Prostate gland (tissue), 2 donors: ENCODE data around the gene SMAD9. TPM values are rescaled to one million over a fixed set of nuclear protein-coding genes. Genes with fewer than 3 reads are reported as not detected.

Experiments used
- DNase-seq: peaks from one replicate; pipeline ENCODE4 v3.0.0-alpha.2; 2019; ENCODE audit warnings: low spot score
- H3K27ac ChIP-seq, 2 donors: fragments of 200-600 bp; sonication (generic); 2 replicates each; pipeline ENCODE4 v1.5.1; 2017 to 2019
- H3K27me3 ChIP-seq: fragments of 200-600 bp; sonication (generic); replicated peaks from 2 replicates; pipeline ENCODE4 v1.5.1; 2019; ENCODE audit not compliant: insufficient read depth
- H3K36me3 ChIP-seq, 2 donors: fragments of 200-600 bp; sonication (generic); 1 replicate in 1 of 2; 2 replicates in 1 of 2; pipeline versions ENCODE4 v1.5.1 to v1.8.1; 2017 to 2019
- H3K4me1 ChIP-seq: fragments of 200-600 bp; sonication (generic); replicated peaks from 2 replicates; pipeline ENCODE4 v1.5.1; 2019
- H3K4me3 ChIP-seq, 2 donors: fragments of 200-600 bp; sonication (generic); 2 replicates each; pipeline ENCODE4 v1.5.1; 2017 to 2019
- H3K9me3 ChIP-seq: fragments of 200-600 bp; sonication (generic); 2 replicates; pipeline ENCODE4 v1.5.1; 2017
- POLR2A ChIP-seq: fragments of 450-650 bp; IDR thresholded peaks from one replicate; pipeline ENCODE4 v1.6.1; 2016; ENCODE audit warnings: antibody characterized with exemption, mild to moderate bottlenecking
- POLR2AphosphoS5 ChIP-seq: sonication (generic); formaldehyde crosslinking; IDR thresholded peaks from one replicate; pipeline ENCODE4 v1.6.1; 2017; ENCODE audit warnings: antibody characterized with exemption
- WGBS: methylation state at CpG from one replicate; pipeline ENCODE4 v1.1.5; 2018; 5-methylcytosine and 5-hydroxymethylcytosine counted together
- intact Hi-C: fragments of 100-400 bp; cut with DNase I; formaldehyde crosslinking; loops from one replicate; pipeline ENCODE4 v1.14.2; 2022
- total RNA-seq, 2 donors: library from RNA; depleted of rRNA; stranded (reverse); fragments of >200 nt; gene quantifications; one replicate each; pipeline ENCODE4 v1.1.0, GENCODE V29; 2016
- TF ChIP-seq, protein P1 (sequence below), 4 experiments: fragments of 200-600 bp in 2 of 4; fragments of 450-650 bp in 2 of 4; sonication (generic) in 2 of 4; IDR thresholded peaks; 1 replicate in 3 of 4; 2 replicates in 1 of 4; pipeline ENCODE4 v1.5.1; 2016 to 2019; ENCODE audit warnings: antibody characterized with exemption in 4 of 4, mild to moderate bottlenecking in 2 of 4, moderate library complexity in 2 of 4

Gene SMAD9
- total RNA-seq, 2 donors from 2014 or later, result 25.1 to 30.7 TPM

DNA sequence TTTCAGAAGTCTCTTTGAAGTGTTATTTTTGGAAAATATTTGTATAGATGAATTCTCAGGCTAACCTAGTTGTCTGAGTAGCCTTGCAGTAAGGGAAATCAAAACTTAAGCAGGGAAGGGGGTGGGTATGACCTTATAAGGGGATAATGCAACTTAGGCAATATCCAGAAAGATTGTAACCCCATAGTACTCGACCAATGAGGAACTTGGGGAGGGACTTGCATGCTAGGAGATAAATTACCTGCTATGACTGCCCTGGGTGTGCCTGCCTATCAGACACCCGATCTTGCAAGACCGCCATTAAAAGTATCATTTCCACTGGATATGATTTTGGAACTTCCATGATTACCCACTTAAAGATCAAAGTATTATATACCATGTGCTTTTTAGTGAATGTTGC is 124.0 kb downstream of the SMAD9 start:
- WGBS, result 73% methylated on average over 3 of the region's 3 CpGs
- Histone ChIP-seq H3K4me1 (no peaks in the 10 kb centered on the region), H3K27ac (no peak overlapping the region), H3K36me3 (no peaks in the 10 kb centered on the region), H3K4me3 (no peak overlapping the region), H3K9me3 (no peaks in the 10 kb centered on the region), H3K27me3 (no peaks in the 10 kb centered on the region)
- TF ChIP-seq, protein P1, sequence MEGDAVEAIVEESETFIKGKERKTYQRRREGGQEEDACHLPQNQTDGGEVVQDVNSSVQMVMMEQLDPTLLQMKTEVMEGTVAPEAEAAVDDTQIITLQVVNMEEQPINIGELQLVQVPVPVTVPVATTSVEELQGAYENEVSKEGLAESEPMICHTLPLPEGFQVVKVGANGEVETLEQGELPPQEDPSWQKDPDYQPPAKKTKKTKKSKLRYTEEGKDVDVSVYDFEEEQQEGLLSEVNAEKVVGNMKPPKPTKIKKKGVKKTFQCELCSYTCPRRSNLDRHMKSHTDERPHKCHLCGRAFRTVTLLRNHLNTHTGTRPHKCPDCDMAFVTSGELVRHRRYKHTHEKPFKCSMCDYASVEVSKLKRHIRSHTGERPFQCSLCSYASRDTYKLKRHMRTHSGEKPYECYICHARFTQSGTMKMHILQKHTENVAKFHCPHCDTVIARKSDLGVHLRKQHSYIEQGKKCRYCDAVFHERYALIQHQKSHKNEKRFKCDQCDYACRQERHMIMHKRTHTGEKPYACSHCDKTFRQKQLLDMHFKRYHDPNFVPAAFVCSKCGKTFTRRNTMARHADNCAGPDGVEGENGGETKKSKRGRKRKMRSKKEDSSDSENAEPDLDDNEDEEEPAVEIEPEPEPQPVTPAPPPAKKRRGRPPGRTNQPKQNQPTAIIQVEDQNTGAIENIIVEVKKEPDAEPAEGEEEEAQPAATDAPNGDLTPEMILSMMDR (IDR thresholded peaks at IDR 0.05), result no peak
- no peak for TF ChIP-seq POLR2AphosphoS5
- no peak for TF ChIP-seq POLR2A
- intact Hi-C loops, result no loop called here
- no peak for DNase-seq

DNA sequence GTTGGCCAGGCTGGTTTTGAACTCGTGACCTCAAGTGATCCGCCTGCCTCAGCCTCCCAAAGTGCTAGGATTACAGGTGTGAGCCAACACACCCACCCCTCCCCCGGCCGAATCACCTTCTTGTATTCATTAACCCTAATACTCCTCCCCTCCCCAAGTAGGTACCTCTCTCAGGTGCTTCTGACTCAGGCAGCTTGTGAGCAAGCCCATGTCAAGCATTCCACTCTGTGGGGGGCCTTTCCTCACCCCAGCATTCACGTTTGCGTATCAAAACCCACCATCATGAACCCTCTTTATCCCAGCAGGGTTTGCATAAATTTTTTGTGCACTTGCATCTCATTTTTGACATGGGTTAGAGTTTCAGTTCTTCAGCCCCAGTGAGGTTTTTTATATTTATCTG is 124.6 kb downstream of the SMAD9 start:
- Histone ChIP-seq H3K4me1 (no peaks in the 10 kb centered on the region), H3K9me3 (no peaks in the 10 kb centered on the region), H3K27me3 (no peaks in the 10 kb centered on the region), H3K36me3 (no peaks in the 10 kb centered on the region), H3K27ac (no peak overlapping the region), H3K4me3 (no peak overlapping the region)
- TF ChIP-seq POLR2A (no peak), POLR2AphosphoS5 (no peak)
- TF ChIP-seq, protein P1 (IDR thresholded peaks at IDR 0.05), result no peak
- intact Hi-C loops, result no loop called here
- WGBS, result 82% methylated on average over 6 of the region's 6 CpGs
- DNase-seq, result no peak

Other genes with a start within 250 kb of the SMAD9 start
- gene SERTM1, start 246.2 kb downstream of the SMAD9 start, total RNA-seq, result under 1 TPM in 1 of 2 donors, not detected in 1; 0.36 TPM
- 1 to 10 TPM; 4.3 to 4.9 TPM for gene RFXAP, start 101.0 kb downstream of the SMAD9 start, total RNA-seq
- gene ALG5, start 79.1 kb upstream of the SMAD9 start, total RNA-seq, result 10 to 100 TPM; 14.1 to 41.3 TPM
- 10 to 100 TPM; 10.9 to 29.4 TPM for gene EXOSC8, start 80.5 kb upstream of the SMAD9 start, total RNA-seq
- gene SUPT20H, start 139.4 kb upstream of the SMAD9 start, total RNA-seq, result 10 to 100 TPM; 32.2 to 57.3 TPM
- 1 to 10 TPM in 1 of 2 donors, not detected in 1; 1.6 TPM for gene CSNK1A1L, start 185.4 kb upstream of the SMAD9 start, total RNA-seq